ENCODE measurements around the gene SCAMP5. TPM values are rescaled to one million over a fixed set of nuclear protein-coding genes. Genes with fewer than 3 reads are reported as not detected.

SCAMP5 gene
- total RNA-seq, 4 donors from 2014 or later, result 11.3 to 24.8 (median 15.8) TPM; not detected in 1

DNA sequence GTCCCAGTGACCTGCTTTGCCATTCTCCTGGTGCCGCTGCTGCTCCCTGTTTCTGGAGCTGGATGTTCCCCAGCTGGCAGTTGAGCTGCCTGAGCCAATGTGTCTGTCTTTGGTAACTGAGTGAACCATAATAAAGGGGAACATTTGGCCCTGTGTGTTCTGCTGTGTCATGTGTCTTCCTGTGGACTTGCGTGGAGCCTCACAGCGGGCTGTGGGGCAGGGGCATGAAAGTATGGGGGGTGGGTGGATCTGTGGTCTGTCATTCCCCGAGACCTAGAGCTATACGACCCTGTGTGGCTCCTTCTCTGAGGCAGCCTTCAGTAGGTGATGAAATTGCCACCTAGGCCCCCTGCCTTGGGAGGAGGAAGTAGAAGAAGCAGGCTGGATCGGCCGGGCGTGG is 26.0 kb downstream of the SCAMP5 start:
- no peak for DNase-seq
- in situ Hi-C loops (cut with MboI; ENCODE audit: low pct_ligation_motif_present in 1 of 4, low pct_unique_long_range_greater_than_20kb in 1 of 4, low sequenced_read_pairs in 3 of 4), result loop anchor here in 2 of 4 donors (10.0 to 25.0 kb wide), 3 partner anchors 183 to 316 kb away; partner anchors contain the start of genes C15orf39 (in 1 of the 2), COMMD4 (in 1 of the 2) and NEIL1 (in 1 of the 2)
- no peak for TF ChIP-seq POLR2A (IDR thresholded peaks at IDR 0.05)
- no peak for TF ChIP-seq EP300 (IDR thresholded peaks at IDR 0.05; ENCODE audit: low read depth)
- TF ChIP-seq, protein P1, sequence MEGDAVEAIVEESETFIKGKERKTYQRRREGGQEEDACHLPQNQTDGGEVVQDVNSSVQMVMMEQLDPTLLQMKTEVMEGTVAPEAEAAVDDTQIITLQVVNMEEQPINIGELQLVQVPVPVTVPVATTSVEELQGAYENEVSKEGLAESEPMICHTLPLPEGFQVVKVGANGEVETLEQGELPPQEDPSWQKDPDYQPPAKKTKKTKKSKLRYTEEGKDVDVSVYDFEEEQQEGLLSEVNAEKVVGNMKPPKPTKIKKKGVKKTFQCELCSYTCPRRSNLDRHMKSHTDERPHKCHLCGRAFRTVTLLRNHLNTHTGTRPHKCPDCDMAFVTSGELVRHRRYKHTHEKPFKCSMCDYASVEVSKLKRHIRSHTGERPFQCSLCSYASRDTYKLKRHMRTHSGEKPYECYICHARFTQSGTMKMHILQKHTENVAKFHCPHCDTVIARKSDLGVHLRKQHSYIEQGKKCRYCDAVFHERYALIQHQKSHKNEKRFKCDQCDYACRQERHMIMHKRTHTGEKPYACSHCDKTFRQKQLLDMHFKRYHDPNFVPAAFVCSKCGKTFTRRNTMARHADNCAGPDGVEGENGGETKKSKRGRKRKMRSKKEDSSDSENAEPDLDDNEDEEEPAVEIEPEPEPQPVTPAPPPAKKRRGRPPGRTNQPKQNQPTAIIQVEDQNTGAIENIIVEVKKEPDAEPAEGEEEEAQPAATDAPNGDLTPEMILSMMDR (IDR thresholded peaks at IDR 0.05), result no peak
- TF ChIP-seq POLR2AphosphoS5 (IDR thresholded peaks at IDR 0.05), result no peak
- Histone ChIP-seq H3K36me3 (no peaks in the 10 kb centered on the region), H3K9me3 (no peaks in the 10 kb centered on the region), H3K27me3 (no peaks in the 10 kb centered on the region), H3K4me3 (no peak overlapping the region), H3K27ac (no peak overlapping the region), H3K4me1 (peaks cover 10 to 18% (median 13%) of the 10 kb centered on the region in 4 donors)
- intact Hi-C loops (cut with DNase I; ENCODE audit: low total_unique reads), result no loop called here
- 80 to 92% methylated on average over 1 to 8 of the region's 8 CpGs for WGBS, 2 donors (ENCODE audit: low coverage in 1 of 2)

- in situ Hi-C loops (cut with MboI; ENCODE audit: low pct_ligation_motif_present in 1 of 4, low pct_unique_long_range_greater_than_20kb in 1 of 4, low sequenced_read_pairs in 3 of 4) (loop anchor here in 2 of 4 donors (10.0 to 25.0 kb wide), 3 partner anchors 182 to 315 kb away; partner anchors contain the start of genes C15orf39 (in 1 of the 2), COMMD4 (in 1 of the 2) and NEIL1 (in 1 of the 2)), intact Hi-C loops (cut with DNase I; ENCODE audit: low total_unique reads) (no loop called here)
- no peak overlapping the region for H3K4me3 ChIP-seq
- H3K36me3 ChIP-seq, result no peaks in the 10 kb centered on the region
- no peak overlapping the region for H3K27ac ChIP-seq
- WGBS, 2 donors (ENCODE audit: low coverage in 1 of 2), result 91 to 98% methylated on average over 1 to 2 of the region's 2 CpGs
- DNase-seq, result no peak
- H3K27me3 ChIP-seq, result no peaks in the 10 kb centered on the region
- no peaks in the 10 kb centered on the region for H3K9me3 ChIP-seq
- H3K4me1 ChIP-seq, result peaks cover 10 to 18% (median 13%) of the 10 kb centered on the region in 4 donors
- no peak for TF ChIP-seq POLR2AphosphoS5 (IDR thresholded peaks at IDR 0.05)
- TF ChIP-seq, protein P1 (IDR thresholded peaks at IDR 0.05), result no peak
- no peak for TF ChIP-seq EP300 (IDR thresholded peaks at IDR 0.05; ENCODE audit: low read depth)
- no peak for TF ChIP-seq POLR2A (IDR thresholded peaks at IDR 0.05)
Observed at GRCh38 chr15:75022783-75023180, 27.4 kb downstream of the SCAMP5 start.

GRCh38 chr15:75023181-75023871 is 28.0 kb downstream of the SCAMP5 start, which contains the start of gene PPCDC:
PPCDC (plus strand) TSS chr15:75023590; CDS start chr15:75028319, 4,729 bp downstream.
- 4 to 32% methylated on average over 4 to 40 of the region's 40 CpGs for WGBS, 2 donors (ENCODE audit: low coverage in 1 of 2)
- Histone ChIP-seq H3K27me3 (no peaks in the 10 kb centered on the region), H3K4me1 (peaks cover 10 to 18% (median 13%) of the 10 kb centered on the region in 4 donors), H3K4me3 (peak within 1 kb of the TSS; percentile 67 to 97 (median 80)), H3K36me3 (no peaks in the 10 kb centered on the region), H3K27ac (peak within 1 kb of the TSS; percentile 87 to 95 (median 92)), H3K9me3 (no peaks in the 10 kb centered on the region)
- peak; percentile 97 for DNase-seq
- in situ Hi-C loops (cut with MboI; ENCODE audit: low pct_ligation_motif_present in 1 of 4, low pct_unique_long_range_greater_than_20kb in 1 of 4, low sequenced_read_pairs in 3 of 4) (loop anchor here in 2 of 4 donors (10.0 to 25.0 kb wide), 3 partner anchors 181 to 314 kb away; partner anchors contain the start of genes C15orf39 (in 1 of the 2), COMMD4 (in 1 of the 2) and NEIL1 (in 1 of the 2)), intact Hi-C loops (cut with DNase I; ENCODE audit: low total_unique reads) (no loop called here)
- peak; percentile 93 for TF ChIP-seq POLR2A (IDR thresholded peaks at IDR 0.05)
- TF ChIP-seq EP300 (IDR thresholded peaks at IDR 0.05; ENCODE audit: low read depth), result no peak
- TF ChIP-seq, protein P1 (IDR thresholded peaks at IDR 0.05), result no peak
- TF ChIP-seq POLR2AphosphoS5 (IDR thresholded peaks at IDR 0.05), result peak; percentile 94 to 95 (median 95)
